Smooth muscle cell (in vitro differentiated cells): ENCODE data around the gene RNU5B-1. TPM values are rescaled to one million over a fixed set of nuclear protein-coding genes. Genes with fewer than 3 reads are reported as not detected.

ENCODE experiments used
- DNase-seq: peaks from one replicate; lab custom pipeline; 2025; ENCODE audit not compliant: unreplicated experiment; lab: John Stamatoyannopoulos, UW
- H2AFZ ChIP-seq: fragments of 200-600 bp; sonication (generic); 2 replicates; pipeline ENCODE4 v1.6.0; 2016; ENCODE audit warnings: antibody characterized with exemption, low read depth, mild to moderate bottlenecking
- H3F3A ChIP-seq: fragments of 200-600 bp; sonication (generic); 2 replicates; pipeline ENCODE4 v1.6.0; 2017; ENCODE audit warnings: antibody characterized with exemption, low read depth
- H3K27ac ChIP-seq: fragments of 200-600 bp; sonication (generic); 2 replicates; pipeline ENCODE4 v1.5.1; 2016; ENCODE audit warnings: low read depth, mild to moderate bottlenecking
- H3K27me3 ChIP-seq: fragments of 200-600 bp; sonication (generic); 2 replicates; pipeline ENCODE4 v1.6.1; 2016; ENCODE audit warnings: low read depth, mild to moderate bottlenecking
- H3K36me3 ChIP-seq: fragments of 200-600 bp; sonication (generic); 2 replicates; pipeline ENCODE4 v1.5.1; 2016; ENCODE audit warnings: low read depth
- H3K4me1 ChIP-seq: fragments of 200-600 bp; sonication (generic); 2 replicates; pipeline ENCODE4 v1.5.1; 2016; ENCODE audit warnings: low read depth
- H3K4me2 ChIP-seq: fragments of 200-600 bp; sonication (generic); 2 replicates; pipeline ENCODE4 v1.6.0; 2016; ENCODE audit warnings: mild to moderate bottlenecking
- H3K4me3 ChIP-seq: fragments of 200-600 bp; sonication (generic); 2 replicates; pipeline ENCODE4 v1.5.1; 2016; ENCODE audit warnings: mild to moderate bottlenecking
- H3K79me2 ChIP-seq: fragments of 200-600 bp; sonication (generic); 2 replicates; pipeline ENCODE4 v1.6.0; 2016; ENCODE audit warnings: low read depth, mild to moderate bottlenecking
- H3K9ac ChIP-seq: fragments of 200-600 bp; sonication (generic); 2 replicates; pipeline ENCODE4 v1.6.0; 2016; ENCODE audit warnings: low read depth
- H3K9me3 ChIP-seq: fragments of 200-600 bp; sonication (generic); replicated peaks from 2 replicates; pipeline ENCODE4 v1.5.1; 2016; ENCODE audit warnings: low read depth
- H4K20me1 ChIP-seq: fragments of 200-600 bp; sonication (generic); 2 replicates; pipeline ENCODE4 v1.6.0; 2016; ENCODE audit warnings: low read depth
- CTCF ChIP-seq: fragments of 200-600 bp; sonication (generic); IDR thresholded peaks from 2 replicates; pipeline ENCODE4 v1.5.1; 2017; ENCODE audit warnings: borderline replicate concordance, mild to moderate bottlenecking, antibody characterized with exemption; ENCODE audit not compliant: insufficient read depth, poor library complexity, severe bottlenecking
- WGBS: methylation state at CpG from one replicate; pipeline ENCODE4 v1.1.7; 2016; ENCODE audit warnings: low lambda C conversion rate; 5-methylcytosine and 5-hydroxymethylcytosine counted together
- polyA plus RNA-seq: library from polyadenylated mRNA; unstranded; fragments of >200 nt; fragmentation: Nextera tagmentation; extraction: Ambion mirVana; gene quantifications from 2 replicates; pipeline ENCODE4 v1.2.1, GENCODE V29; 2016
- total RNA-seq: library from RNA; depleted of rRNA; stranded (reverse); fragments of >200 nt; gene quantifications from 2 replicates; pipeline ENCODE4 v1.2.3, GENCODE V29; 2014

The RNU5B-1 gene
- total and polyA plus RNA-seq, 2 experiments from 2014 or later = not detected

- Histone ChIP-seq H3K27ac (no peak overlapping the region), H3K4me1 (peaks cover 7% of the 10 kb centered on the region), H2AFZ (no peak overlapping the region), H3K4me3 (no peak overlapping the region), H3K27me3 (no peaks in the 10 kb centered on the region), H3K36me3 (no peaks in the 10 kb centered on the region), H3K9ac (no peak overlapping the region), H3K79me2 (no peaks in the 10 kb centered on the region), H3F3A (no peaks in the 10 kb centered on the region), H3K4me2 (no peak overlapping the region), H3K9me3 (no peaks in the 10 kb centered on the region), H4K20me1 (no peaks in the 10 kb centered on the region)
- DNase-seq = no peak
- 94% methylated on average over 21 of the region's 21 CpGs for WGBS
- TF ChIP-seq CTCF = no peak
These were observed 24.2 kb downstream of the RNU5B-1 start for GRCh38 chr15:65328506-65329287.

- Histone ChIP-seq H3K27me3 (no peaks in the 10 kb centered on the region), H3K79me2 (no peaks in the 10 kb centered on the region), H3F3A (no peaks in the 10 kb centered on the region), H3K9me3 (no peaks in the 10 kb centered on the region), H2AFZ (no peak overlapping the region), H3K4me3 (no peak overlapping the region), H3K36me3 (no peaks in the 10 kb centered on the region), H3K4me2 (no peak overlapping the region), H3K4me1 (peaks cover 13% of the 10 kb centered on the region), H3K27ac (no peak overlapping the region), H3K9ac (no peak overlapping the region), H4K20me1 (no peaks in the 10 kb centered on the region)
- TF ChIP-seq CTCF = no peak
- no peak for DNase-seq
- WGBS = 99% methylated on average over 21 of the region's 21 CpGs
These were observed 25.0 kb downstream of the RNU5B-1 start for GRCh38 chr15:65329288-65329983.

GRCh38 chr15:65329984-65330735 is 25.7 kb downstream of the RNU5B-1 start:
- H3K9me3 ChIP-seq = no peaks in the 10 kb centered on the region
- no peak overlapping the region for H3K9ac ChIP-seq
- H3K36me3 ChIP-seq = no peaks in the 10 kb centered on the region
- H3K27ac ChIP-seq = no peak overlapping the region
- peaks cover 19% of the 10 kb centered on the region for H3K4me1 ChIP-seq
- no peak for DNase-seq
- no peaks in the 10 kb centered on the region for H3F3A ChIP-seq
- no peaks in the 10 kb centered on the region for H4K20me1 ChIP-seq
- H3K27me3 ChIP-seq = no peaks in the 10 kb centered on the region
- no peak for TF ChIP-seq CTCF
- no peak overlapping the region for H3K4me2 ChIP-seq
- H2AFZ ChIP-seq = no peak overlapping the region
- no peak overlapping the region for H3K4me3 ChIP-seq
- 96% methylated on average over 18 of the region's 18 CpGs for WGBS
- no peaks in the 10 kb centered on the region for H3K79me2 ChIP-seq
